ENCODE measurements around the gene CCZ1. TPM values are rescaled to one million over a fixed set of nuclear protein-coding genes. Genes with fewer than 3 reads are reported as not detected.
A peak's percentile ranks its signal among the peaks of the same experiment; 100 is the strongest.
"Not testable (repeated sequence)": the region's sequence is repeated elsewhere in the genome, so short reads cannot be mapped to it uniquely, and the experiment has no call there.

CCZ1 gene
- total RNA-seq, 2 donors from 2014 or later: 78.8 to 97.3 TPM

DNA sequence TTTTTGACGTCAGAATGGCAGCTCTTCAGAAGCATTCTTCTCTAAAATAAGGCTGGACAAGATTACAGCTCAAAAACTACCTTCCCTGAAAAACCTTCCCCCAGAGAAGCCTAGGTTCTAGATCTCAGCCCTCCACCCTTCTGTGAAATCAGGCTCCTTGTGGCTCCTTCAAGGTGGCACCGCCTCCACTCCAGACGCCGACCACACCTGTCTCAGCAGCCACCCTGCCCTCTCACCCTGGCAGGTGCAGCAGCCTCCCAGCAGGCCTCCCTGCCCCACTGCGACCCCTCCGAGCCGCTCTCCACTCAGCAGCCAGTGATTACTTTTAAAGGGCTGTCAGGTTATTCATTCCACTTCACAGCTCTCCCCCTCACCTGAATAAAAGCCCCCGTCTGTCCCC is 75.0 kb downstream of the CCZ1 start:
- not testable (repeated sequence) for H3K9me3 Mint-ChIP-seq; H3K36me3 Mint-ChIP-seq; DNase-seq (ENCODE audit: low spot score in 2 of 2); H3K27ac Mint-ChIP-seq
- ATAC-seq: peak in 1 of 2 donors; percentile 7

Other genes starting within 250 kb of the CCZ1 start
- 10 to 100 TPM; 42.1 to 43.8 TPM for gene RNF216, start 117.1 kb upstream of the CCZ1 start, total RNA-seq
- not detected for gene OCM, start 17.9 kb upstream of the CCZ1 start, total RNA-seq
- under 1 TPM in 1 of 2 donors, not detected in 1; 0.43 TPM for gene RSPH10B, start 72.0 kb downstream of the CCZ1 start, total RNA-seq
- gene PMS2, start 110.3 kb downstream of the CCZ1 start, total RNA-seq: 10 to 100 TPM; 18.1 to 24.0 TPM
- 10 to 100 TPM; 31.5 to 41.2 TPM for gene AIMP2, start 110.5 kb downstream of the CCZ1 start, total RNA-seq
- under 1 TPM in 1 of 2 donors, not detected in 1; 0.33 TPM for gene ANKRD61, start 132.6 kb downstream of the CCZ1 start, total RNA-seq
- gene EIF2AK1, start 160.4 kb downstream of the CCZ1 start, total RNA-seq: 100 to 1,000 TPM; 120 to 131 TPM
- gene USP42, start 206.2 kb downstream of the CCZ1 start, total RNA-seq: 10 to 100 TPM in 1 of 2 donors, 1 to 10 TPM in 1; 9.3 to 11.6 TPM

Data from activated naive CD4-positive, alpha-beta T cell treated with anti-CD3 and anti-CD28 coated beads, Interleukin-2, amount 50 U/mL, for 72 hours (primary cell).